ES-I3 (cell line): ENCODE data around the gene IDH2.

Source experiments
- H3K36me3 ChIP-seq: 2 replicates; pipeline ENCODE4 v1.6.1; 2013; ENCODE audit warnings: mild to moderate bottlenecking, low read length, control low read depth, moderate library complexity; ENCODE audit not compliant: insufficient read depth
- H3K4me1 ChIP-seq: 2 replicates; pipeline ENCODE4 v1.6.1; 2013; ENCODE audit warnings: mild to moderate bottlenecking, control low read depth, low read length; ENCODE audit not compliant: insufficient read depth
- H3K9ac ChIP-seq: 2 replicates; pipeline ENCODE4 v1.6.1; 2013; ENCODE audit warnings: low read depth, mild to moderate bottlenecking, low read length, moderate library complexity
- H3K9me3 ChIP-seq: 2 replicates; pipeline ENCODE4 v1.6.1; 2013; ENCODE audit warnings: mild to moderate bottlenecking, low read length, moderate library complexity; ENCODE audit not compliant: control insufficient read depth, insufficient read depth

The IDH2 gene

DNA sequence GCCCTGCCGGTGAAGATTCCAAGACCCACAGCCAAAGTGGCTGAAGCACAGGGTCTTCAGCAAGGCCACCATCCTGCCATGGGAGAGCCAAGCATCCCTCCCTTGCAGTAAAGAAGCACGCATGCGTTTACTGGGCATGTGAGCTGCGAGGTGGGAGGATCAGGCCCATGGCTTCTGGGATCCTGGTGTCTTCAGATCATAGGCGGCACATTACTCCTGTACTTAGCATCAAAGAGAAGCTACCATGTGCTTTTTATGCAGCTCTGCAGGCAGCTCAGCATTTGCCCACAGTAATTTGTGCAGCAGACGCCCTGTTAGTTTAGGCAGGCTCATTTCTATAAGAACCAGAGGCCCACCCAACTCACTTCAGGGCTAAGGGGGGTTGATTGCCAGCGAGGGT, 45.7 kb downstream of the IDH2 start:
- peaks cover 26% of the 10 kb centered on the region; the same call in 1 of the 2 replicates for H3K4me1 ChIP-seq

DNA sequence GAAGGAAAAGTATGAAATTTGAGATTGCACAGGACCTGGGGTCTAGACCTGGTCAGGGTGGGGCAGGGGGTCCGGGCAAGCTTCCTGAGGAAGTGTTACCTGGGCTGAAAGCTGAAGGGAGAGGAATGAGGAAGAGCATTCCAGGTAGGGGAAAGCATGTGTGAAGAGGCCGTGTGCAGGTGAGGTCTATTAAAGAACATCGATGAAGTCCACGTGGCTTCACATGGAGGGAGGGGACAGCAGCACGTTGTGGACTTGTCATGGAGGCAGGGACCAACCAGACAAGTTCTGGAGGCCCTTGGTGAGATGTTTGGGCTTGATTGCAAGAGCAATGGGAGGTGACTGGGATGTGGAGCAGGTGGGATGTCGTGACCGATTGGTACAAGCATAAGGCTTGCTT, 47.1 kb downstream of the IDH2 start:
- H3K9me3 ChIP-seq: no peaks in the 10 kb centered on the region
- no peak overlapping the region for H3K9ac ChIP-seq
- peaks cover 17% of the 10 kb centered on the region; the same call in 1 of the 2 replicates for H3K4me1 ChIP-seq
- H3K36me3 ChIP-seq: no peaks in the 10 kb centered on the region

More for the DNA sequence above, 45.7 kb downstream of the IDH2 start:
- Histone ChIP-seq H3K36me3 (no peaks in the 10 kb centered on the region), H3K9me3 (no peaks in the 10 kb centered on the region), H3K9ac (no peak overlapping the region)

DNA sequence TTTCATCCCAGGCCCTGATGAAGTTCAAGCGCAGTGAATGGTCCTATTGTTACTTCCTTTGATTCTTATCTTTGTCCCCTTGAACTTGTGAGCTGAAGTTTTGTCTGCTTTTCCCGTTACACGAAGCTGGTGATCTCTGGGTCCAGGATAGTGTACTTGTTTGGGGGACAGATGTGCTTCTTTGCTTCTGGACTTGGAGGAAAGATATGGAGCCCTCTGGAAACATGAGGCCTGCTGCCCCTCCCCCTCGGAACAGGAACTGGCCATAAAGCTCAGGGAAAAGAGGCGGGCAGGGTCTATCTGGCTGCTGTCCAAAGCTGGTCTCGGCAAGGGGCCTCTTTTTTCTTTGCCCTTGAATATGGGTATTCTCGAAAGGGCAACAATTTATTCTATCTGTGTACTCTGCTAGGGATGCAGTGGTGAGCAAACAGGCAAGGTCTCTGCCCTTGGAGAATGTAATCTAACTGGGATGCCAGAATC, 47.6 kb downstream of the IDH2 start:
- Histone ChIP-seq H3K36me3 (no peaks in the 10 kb centered on the region), H3K9me3 (no peaks in the 10 kb centered on the region), H3K9ac (no peak overlapping the region), H3K4me1 (peaks cover 16% of the 10 kb centered on the region; the same call in 1 of the 2 replicates)

- no peak overlapping the region for H3K9ac ChIP-seq
Observed at GRCh38 chr15:90053685-90054466, 48.4 kb downstream of the IDH2 start.

GRCh38 chr15:90051874-90052273, 50.4 kb downstream of the IDH2 start:
- no peaks in the 10 kb centered on the region for H3K9me3 ChIP-seq
- no peaks in the 10 kb centered on the region for H3K36me3 ChIP-seq
- peaks cover 6% of the 10 kb centered on the region; the same call in 1 of the 2 replicates for H3K4me1 ChIP-seq
- no peak overlapping the region for H3K9ac ChIP-seq

More at GRCh38 chr15:90053685-90054466, 48.4 kb downstream of the IDH2 start:
- Histone ChIP-seq H3K4me1 (peaks cover 8% of the 10 kb centered on the region; the same call in 1 of the 2 replicates), H3K9me3 (no peaks in the 10 kb centered on the region), H3K36me3 (no peaks in the 10 kb centered on the region)

DNA sequence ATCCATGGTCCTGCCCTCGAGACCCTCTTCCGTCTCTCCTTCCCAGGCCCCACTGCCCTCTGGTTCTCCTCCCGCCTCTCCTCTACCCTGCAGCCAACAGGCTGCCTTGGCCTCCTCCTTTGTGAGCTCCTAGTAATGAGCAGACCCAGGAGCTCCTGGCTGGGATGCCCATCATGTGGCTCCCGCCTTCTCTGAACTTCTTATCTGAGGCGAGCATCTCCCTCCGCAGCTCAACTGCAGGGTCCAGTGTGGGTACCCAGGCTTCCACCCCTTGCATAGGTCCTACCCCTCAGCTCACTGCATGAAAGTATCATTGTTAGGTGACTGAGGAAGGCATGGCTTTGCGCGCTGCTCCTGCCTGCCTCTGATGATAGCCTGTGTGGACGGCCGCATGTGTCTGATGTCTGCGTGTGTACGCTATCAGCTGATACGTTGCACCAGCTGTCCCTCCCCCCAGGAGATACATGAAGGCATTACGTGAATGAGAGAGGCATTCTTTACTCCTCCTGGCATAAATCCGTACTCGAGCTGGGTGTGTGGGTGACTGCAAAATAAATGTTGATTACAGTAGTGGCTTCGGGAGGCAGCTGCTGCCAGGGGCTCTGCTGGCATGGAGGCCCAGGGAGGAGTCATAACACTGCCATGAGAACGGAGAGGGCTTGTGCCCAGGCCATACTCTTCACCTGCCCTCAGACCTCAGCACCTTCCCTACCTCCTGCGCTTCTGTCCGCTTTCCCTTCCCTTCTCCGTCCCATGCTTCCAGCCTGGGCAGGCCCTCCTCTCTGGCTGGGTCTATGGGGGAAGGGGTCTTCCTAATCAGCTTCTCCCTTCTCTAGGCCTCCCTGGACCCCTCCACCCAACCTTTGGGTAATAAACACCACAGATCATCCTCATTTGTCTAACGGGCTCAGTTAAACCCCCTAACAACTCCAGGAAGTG, 52.3 kb downstream of the IDH2 start:
- Histone ChIP-seq H3K9me3 (no peaks in the 10 kb centered on the region), H3K36me3 (no peaks in the 10 kb centered on the region), H3K4me1 (peaks cover 6% of the 10 kb centered on the region; the same call in 1 of the 2 replicates), H3K9ac (no peak overlapping the region)

- no peaks in the 10 kb centered on the region for H3K4me1 ChIP-seq
Observed at GRCh38 chr15:90049030-90049429, 53.2 kb downstream of the IDH2 start.

DNA sequence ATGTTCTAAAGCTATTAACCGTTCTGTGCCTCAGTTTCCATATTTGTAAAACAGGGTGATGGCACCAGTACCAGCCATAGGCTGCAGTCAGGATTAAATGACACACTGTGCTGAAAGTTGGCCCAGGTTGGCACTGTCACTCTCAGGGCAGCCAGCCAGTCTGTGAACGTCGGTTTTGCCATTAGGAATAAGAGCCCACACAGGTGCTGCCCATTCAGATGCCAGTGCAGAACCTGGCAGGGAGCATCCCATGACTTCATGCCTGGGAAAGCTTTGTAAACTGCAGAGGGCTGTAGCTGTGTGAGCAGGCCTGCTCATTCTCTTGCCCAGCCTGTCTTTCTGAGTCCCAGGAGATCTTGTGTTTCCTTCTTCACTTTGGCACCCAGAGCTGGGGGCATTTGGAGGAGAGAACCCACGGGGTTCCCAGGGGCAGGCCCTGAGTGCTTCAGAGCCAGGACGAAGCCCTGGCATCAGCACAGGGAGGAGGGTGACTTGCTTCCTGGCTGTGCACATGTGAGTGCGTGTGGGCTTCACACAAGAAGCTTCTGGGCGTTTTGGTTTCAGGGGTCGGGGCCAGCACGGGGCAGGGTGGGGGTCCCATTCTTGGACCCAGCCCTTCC, 54.2 kb downstream of the IDH2 start:
- Histone ChIP-seq H3K9ac (no peak overlapping the region), H3K9me3 (no peaks in the 10 kb centered on the region), H3K36me3 (no peaks in the 10 kb centered on the region), H3K4me1 (no peaks in the 10 kb centered on the region)

More at GRCh38 chr15:90049030-90049429, 53.2 kb downstream of the IDH2 start:
- no peak overlapping the region for H3K9ac ChIP-seq
- H3K36me3 ChIP-seq: no peaks in the 10 kb centered on the region
- H3K9me3 ChIP-seq: no peaks in the 10 kb centered on the region

- Histone ChIP-seq H3K9me3 (no peaks in the 10 kb centered on the region), H3K4me1 (no peaks in the 10 kb centered on the region; the same call in 1 of the 2 replicates), H3K36me3 (no peaks in the 10 kb centered on the region), H3K9ac (no peak overlapping the region)
Observed at GRCh38 chr15:90046911-90047392, 55.3 kb downstream of the IDH2 start.

DNA sequence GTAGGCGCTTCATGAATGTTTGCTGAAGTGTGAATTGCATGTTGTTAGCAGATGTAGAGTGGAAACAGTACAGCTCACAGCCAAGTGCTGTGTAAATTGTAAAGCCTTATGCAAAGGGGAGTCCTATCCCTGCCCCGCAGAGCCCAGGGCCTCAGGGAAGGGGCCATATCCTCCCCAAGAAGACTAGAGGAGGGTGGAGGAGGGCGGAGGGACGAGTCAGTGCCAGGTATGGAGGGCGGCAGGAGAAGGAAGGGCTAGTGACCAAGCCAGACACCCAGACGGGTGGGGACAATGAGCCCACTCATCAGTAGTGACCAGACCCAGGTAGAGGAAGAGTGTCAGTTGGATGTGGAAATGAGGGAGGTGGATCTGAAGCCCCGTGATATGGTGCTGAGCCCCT, 56.0 kb downstream of the IDH2 start:
- H3K9me3 ChIP-seq: no peaks in the 10 kb centered on the region
- H3K36me3 ChIP-seq: no peaks in the 10 kb centered on the region
- H3K9ac ChIP-seq: no peak overlapping the region
- H3K4me1 ChIP-seq: peaks cover 4% of the 10 kb centered on the region; the same call in 1 of the 2 replicates

- Histone ChIP-seq H3K9me3 (no peaks in the 10 kb centered on the region), H3K36me3 (no peaks in the 10 kb centered on the region), H3K4me1 (peaks cover 16% of the 10 kb centered on the region), H3K9ac (no peak overlapping the region)
Observed at GRCh38 chr15:90044916-90045371, 57.3 kb downstream of the IDH2 start.

DNA sequence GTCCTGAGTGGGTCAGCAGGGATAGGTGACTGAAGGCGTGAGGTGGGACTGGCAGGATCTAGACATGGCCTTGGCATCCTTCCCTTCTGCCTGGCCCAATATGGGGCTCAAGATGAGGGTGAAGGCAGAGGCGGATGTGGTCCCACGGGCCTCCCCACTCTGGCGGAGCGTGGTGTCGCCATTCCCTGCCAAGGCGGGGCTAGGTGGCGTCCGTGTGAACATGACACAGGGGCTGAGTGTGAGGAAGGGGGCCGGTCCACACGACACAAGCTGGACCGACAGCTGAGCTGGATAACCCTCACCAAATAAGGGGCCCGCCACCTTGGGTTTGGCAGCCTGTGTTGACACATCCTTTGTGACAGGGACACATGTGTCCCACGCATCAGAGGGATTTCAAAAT, 58.1 kb downstream of the IDH2 start:
- Histone ChIP-seq H3K4me1 (peaks cover 16% of the 10 kb centered on the region), H3K9me3 (no peaks in the 10 kb centered on the region), H3K36me3 (no peaks in the 10 kb centered on the region), H3K9ac (no peak overlapping the region)

DNA sequence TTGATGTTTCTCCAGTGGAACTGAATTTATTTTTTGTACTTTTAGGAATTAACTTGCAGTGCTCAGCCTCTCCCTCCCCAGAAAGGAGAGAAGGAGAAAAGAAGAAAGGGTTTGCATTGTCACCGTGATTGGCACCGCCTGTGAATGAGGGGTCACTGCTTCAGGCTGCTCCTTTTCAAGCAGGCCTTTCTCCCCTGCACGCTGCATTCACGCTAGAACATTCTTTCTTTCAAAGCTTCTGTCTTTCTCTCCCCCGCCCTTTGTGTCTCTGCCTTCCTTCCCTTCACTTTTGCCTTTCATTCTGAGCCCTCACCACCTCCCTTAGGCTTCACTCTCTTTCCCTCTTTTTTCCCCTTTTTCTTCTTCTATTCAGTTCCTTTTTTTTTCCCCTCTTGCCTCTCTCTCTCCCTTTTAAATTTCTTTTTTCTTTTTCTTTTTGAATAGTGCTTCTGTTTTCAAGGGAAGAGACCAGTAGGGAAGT, 58.7 kb downstream of the IDH2 start:
- Histone ChIP-seq H3K4me1 (peaks cover 17% of the 10 kb centered on the region), H3K9me3 (no peaks in the 10 kb centered on the region), H3K36me3 (no peaks in the 10 kb centered on the region), H3K9ac (no peak overlapping the region)
